Colonic mucosa (tissue), 4 donors: Measurements from ENCODE around the gene PIP5K1C. TPM values are rescaled to one million over a fixed set of nuclear protein-coding genes. Genes with fewer than 3 reads are reported as not detected.

Source experiments
- DNase-seq: peaks from one replicate; pipeline ENCODE4 v3.0.0-alpha.2; 2020
- H3K27ac ChIP-seq: fragments of 200-600 bp; one replicate; pipeline ENCODE4 v1.8.0; 2021
- H3K27me3 ChIP-seq: fragments of 200-600 bp; one replicate; pipeline ENCODE4 v1.8.0; 2021
- H3K36me3 ChIP-seq: fragments of 200-600 bp; one replicate; pipeline ENCODE4 v1.8.0; 2021
- H3K4me1 ChIP-seq: fragments of 200-600 bp; one replicate; pipeline ENCODE4 v1.8.0; 2021; ENCODE audit warnings: mild to moderate bottlenecking
- H3K4me3 ChIP-seq: fragments of 200-600 bp; one replicate; pipeline ENCODE4 v1.8.0; 2021
- H3K9ac ChIP-seq, 2 donors: one replicate each; pipeline ENCODE4 v1.7.0; 2013; ENCODE audit warnings: control low read depth in 2 of 2, low read depth in 2 of 2, low read length in 2 of 2
- H3K9me3 ChIP-seq: fragments of 200-600 bp; one replicate; pipeline ENCODE4 v1.8.0; 2021
- CTCF ChIP-seq: fragments of 200-600 bp; IDR thresholded peaks from one replicate; pipeline ENCODE4 v1.8.0; 2022; ENCODE audit warnings: antibody characterized with exemption, mild to moderate bottlenecking
- intact Hi-C: fragments of 100-400 bp; cut with DNase I; formaldehyde crosslinking; loops from one replicate; pipeline ENCODE4 v1.14.1; 2022
- total RNA-seq, 2 donors: library from RNA; stranded (reverse); fragmentation: NEBNext Ultra II Directional in 1 of 2; extraction: Animal tissue kit (Norgen Biotek cat#: 25700) in 1 of 2; gene quantifications; one replicate each; pipeline ENCODE4 v1.2.1, GENCODE V29; 2021
- donor health status: healthy.
- donor health status: DM: no; HTN: no; CAD: no.
- donor health status: DM: no; HTN: no; CAD: no.

The PIP5K1C gene
- total RNA-seq, 2 donors from 2014 or later: 22.8 to 31.2 TPM

DNA sequence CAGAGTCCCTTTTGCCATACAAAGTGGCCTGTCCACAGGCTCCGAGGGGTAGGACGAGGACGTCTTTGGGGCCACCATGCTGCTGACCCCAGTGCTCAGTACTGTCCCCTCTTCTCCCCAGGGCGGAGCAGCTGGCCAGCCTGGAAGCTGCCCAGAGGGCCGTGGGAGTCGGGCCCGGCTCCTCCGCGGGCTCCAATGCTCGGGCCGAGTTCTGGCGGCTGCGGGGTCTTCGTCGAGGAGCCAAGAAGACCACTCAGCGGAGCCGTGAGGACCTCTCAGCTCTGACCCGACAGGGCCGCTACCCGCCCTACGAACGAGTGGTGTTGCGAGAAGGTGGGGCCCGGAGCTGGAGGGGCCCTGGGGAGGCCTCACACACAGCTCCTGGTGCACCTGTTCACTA lies 40.2 kb upstream of the PIP5K1C start:
- peaks cover 7% of the 10 kb centered on the region for H3K36me3 ChIP-seq
- no peak overlapping the region for H3K27ac ChIP-seq
- H3K4me1 ChIP-seq: no peaks in the 10 kb centered on the region
- intact Hi-C loops: no loop called here
- TF ChIP-seq CTCF: no peak
- no peak for DNase-seq
- no peaks in the 10 kb centered on the region for H3K27me3 ChIP-seq
- no peak overlapping the region for H3K4me3 ChIP-seq
- no peak overlapping the region for H3K9ac ChIP-seq
- H3K9me3 ChIP-seq: no peaks in the 10 kb centered on the region

GRCh38 chr19:3738477-3739220 lies 38.4 kb upstream of the PIP5K1C start:
- TF ChIP-seq CTCF: no peak
- H3K27ac ChIP-seq: no peak overlapping the region
- H3K9me3 ChIP-seq: no peaks in the 10 kb centered on the region
- H3K27me3 ChIP-seq: no peaks in the 10 kb centered on the region
- H3K9ac ChIP-seq: no peak overlapping the region
- H3K36me3 ChIP-seq: peaks cover 7% of the 10 kb centered on the region
- intact Hi-C loops: no loop called here
- DNase-seq: no peak
- no peak overlapping the region for H3K4me3 ChIP-seq
- H3K4me1 ChIP-seq: no peaks in the 10 kb centered on the region

GRCh38 chr19:3737487-3738205 lies 37.4 kb upstream of the PIP5K1C start:
- intact Hi-C loops: no loop called here
- TF ChIP-seq CTCF: no peak
- no peaks in the 10 kb centered on the region for H3K27me3 ChIP-seq

DNA sequence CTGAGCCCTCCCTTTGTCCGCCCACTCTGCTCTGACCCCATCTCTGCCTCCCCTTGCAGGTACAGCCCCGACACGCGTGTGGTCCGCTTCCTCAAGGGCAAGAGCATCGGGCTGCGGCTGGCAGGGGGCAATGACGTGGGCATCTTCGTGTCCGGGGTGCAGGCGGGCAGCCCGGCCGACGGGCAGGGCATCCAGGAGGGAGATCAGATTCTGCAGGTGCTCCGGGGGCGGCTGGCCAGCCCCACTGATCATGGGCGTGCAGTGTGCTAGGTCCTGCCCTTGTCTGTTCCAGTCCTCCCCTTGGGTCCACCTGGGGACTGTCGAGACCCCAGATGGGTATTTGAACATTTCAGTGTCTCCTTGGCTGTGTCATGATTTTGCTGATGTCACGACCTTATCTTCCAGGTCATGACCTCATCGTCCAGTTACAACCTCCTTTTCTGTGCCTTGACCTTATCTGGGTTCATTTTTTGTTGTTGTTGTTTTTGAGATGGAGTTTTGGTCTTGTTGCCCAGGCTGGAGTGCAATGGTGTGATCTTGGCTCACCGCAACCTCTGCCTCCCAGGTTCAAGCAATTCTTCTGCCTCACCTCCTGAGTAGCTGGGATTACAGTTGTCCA lies 35.9 kb upstream of the PIP5K1C start:
- Histone ChIP-seq H3K4me3 (no peak overlapping the region), H3K27me3 (no peaks in the 10 kb centered on the region), H3K36me3 (peaks cover 7% of the 10 kb centered on the region), H3K9ac (no peak overlapping the region), H3K9me3 (no peaks in the 10 kb centered on the region), H3K4me1 (no peaks in the 10 kb centered on the region), H3K27ac (no peak overlapping the region)
- no peak for TF ChIP-seq CTCF
- DNase-seq: no peak
- intact Hi-C loops: no loop called here

More at GRCh38 chr19:3737487-3738205, 37.4 kb upstream of the PIP5K1C start:
- Histone ChIP-seq H3K36me3 (peaks cover 7% of the 10 kb centered on the region), H3K4me1 (no peaks in the 10 kb centered on the region), H3K9ac (no peak overlapping the region), H3K9me3 (no peaks in the 10 kb centered on the region), H3K27ac (no peak overlapping the region), H3K4me3 (no peak overlapping the region)
- no peak for DNase-seq

GRCh38 chr19:3734310-3734600 lies 34.0 kb upstream of the PIP5K1C start:
- Histone ChIP-seq H3K27me3 (no peaks in the 10 kb centered on the region), H3K9me3 (no peaks in the 10 kb centered on the region), H3K4me3 (no peak overlapping the region), H3K27ac (no peak overlapping the region), H3K4me1 (no peaks in the 10 kb centered on the region), H3K36me3 (peaks cover 7% of the 10 kb centered on the region), H3K9ac (no peak overlapping the region)
- intact Hi-C loops: no loop called here
- TF ChIP-seq CTCF: no peak
- no peak for DNase-seq
